ENCODE measurements around the gene SOCS1. TPM values are rescaled to one million over a fixed set of nuclear protein-coding genes. Genes with fewer than 3 reads are reported as not detected.

Gene SOCS1
- total RNA-seq, 4 donors from 2014 or later: 3.8 to 11.1 (median 6.1) TPM

DNA sequence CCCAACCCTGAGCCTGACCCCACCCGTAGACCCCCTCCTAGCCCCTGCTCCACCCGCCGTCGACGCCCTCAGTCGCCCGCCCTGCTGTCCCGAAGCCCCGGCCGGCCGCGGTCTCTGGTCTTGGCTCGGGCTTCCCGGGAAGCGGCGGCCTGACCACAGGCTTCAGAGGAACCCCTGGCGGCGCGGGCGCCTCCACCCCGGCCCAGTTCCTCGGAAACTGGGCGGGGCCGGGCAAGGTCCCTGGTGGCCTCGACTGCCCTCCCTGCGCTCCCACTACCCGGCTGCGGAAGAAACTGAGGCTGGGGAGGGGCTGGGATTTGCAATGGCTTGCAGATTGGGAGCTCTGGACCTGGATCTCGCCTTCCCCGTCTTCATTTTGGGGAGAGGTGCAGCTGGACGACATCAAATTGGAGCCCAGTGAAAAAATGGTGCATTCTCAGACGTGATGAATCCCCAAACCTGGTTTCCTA is 692 bp upstream of the SOCS1 start:
- no peaks in the 10 kb centered on the region for H3K36me3 ChIP-seq
- intact Hi-C loops (cut with DNase I): loop anchor here (1.0 to 10.0 kb wide), 3 partner anchors 91 to 284 kb away; partner anchors contain the start of gene RMI2
- DNase-seq (ENCODE audit: extremely low spot score): no peak
- H3K9me3 ChIP-seq: no peaks in the 10 kb centered on the region
- WGBS: 0% methylated on average over 21 of the region's 32 CpGs
- peak overlapping the region; percentile 92 to 97 (median 94) for H3K27ac ChIP-seq (replicated peaks in 1 of 4)
- peak overlapping the region; percentile 71 to 98 (median 80) for H3K4me3 ChIP-seq
- H3K27me3 ChIP-seq: peaks cover 0 to 4% (median 0%) of the 10 kb centered on the region in 4 donors
- TF ChIP-seq POLR2A (IDR thresholded peaks at IDR 0.05; ENCODE audit: low read depth) (no peak), POLR2AphosphoS5 (IDR thresholded peaks at IDR 0.05) (no peak), EP300 (IDR thresholded peaks at IDR 0.05) (no peak)
- TF ChIP-seq, protein P1, sequence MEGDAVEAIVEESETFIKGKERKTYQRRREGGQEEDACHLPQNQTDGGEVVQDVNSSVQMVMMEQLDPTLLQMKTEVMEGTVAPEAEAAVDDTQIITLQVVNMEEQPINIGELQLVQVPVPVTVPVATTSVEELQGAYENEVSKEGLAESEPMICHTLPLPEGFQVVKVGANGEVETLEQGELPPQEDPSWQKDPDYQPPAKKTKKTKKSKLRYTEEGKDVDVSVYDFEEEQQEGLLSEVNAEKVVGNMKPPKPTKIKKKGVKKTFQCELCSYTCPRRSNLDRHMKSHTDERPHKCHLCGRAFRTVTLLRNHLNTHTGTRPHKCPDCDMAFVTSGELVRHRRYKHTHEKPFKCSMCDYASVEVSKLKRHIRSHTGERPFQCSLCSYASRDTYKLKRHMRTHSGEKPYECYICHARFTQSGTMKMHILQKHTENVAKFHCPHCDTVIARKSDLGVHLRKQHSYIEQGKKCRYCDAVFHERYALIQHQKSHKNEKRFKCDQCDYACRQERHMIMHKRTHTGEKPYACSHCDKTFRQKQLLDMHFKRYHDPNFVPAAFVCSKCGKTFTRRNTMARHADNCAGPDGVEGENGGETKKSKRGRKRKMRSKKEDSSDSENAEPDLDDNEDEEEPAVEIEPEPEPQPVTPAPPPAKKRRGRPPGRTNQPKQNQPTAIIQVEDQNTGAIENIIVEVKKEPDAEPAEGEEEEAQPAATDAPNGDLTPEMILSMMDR (IDR thresholded peaks at IDR 0.05): no peak
- H3K4me1 ChIP-seq: peaks cover 36 to 54% (median 50%) of the 10 kb centered on the region in 4 donors

DNA sequence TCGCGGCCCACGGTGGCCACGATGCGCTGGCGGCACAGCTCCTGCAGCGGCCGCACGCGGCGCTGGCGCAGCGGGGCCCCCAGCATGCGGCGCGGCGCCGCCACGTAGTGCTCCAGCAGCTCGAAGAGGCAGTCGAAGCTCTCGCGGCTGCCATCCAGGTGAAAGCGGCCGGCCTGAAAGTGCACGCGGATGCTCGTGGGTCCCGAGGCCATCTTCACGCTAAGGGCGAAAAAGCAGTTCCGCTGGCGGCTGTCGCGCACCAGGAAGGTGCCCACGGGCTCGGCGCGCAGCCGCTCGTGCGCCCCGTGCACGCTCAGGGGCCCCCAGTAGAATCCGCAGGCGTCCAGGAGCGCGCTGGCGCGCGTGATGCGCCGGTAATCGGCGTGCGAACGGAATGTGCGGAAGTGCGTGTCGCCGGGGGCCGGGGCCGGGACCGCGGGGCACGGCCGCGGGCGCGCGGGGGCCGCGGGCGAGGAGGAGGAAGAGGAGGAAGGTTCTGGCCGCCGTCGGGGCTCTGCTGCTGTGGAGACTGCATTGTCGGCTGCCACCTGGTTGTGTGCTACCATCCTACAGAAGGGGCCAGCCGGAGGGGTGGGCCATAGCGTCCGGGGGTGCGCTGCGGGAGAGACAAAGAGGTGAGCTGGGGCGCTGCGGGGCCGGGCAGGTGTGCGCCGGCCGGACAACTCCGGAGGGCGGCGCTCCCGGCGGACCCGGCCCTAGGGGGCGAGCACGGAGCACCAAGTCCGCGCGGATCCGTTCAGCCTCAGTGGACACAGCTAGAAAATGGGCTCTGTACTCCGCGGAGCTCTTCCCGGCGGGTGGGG is 879 bp downstream of the SOCS1 start:
- DNase-seq (ENCODE audit: extremely low spot score): no peak
- intact Hi-C loops (cut with DNase I): loop anchor here (1.0 to 10.0 kb wide), 3 partner anchors 92 to 282 kb away; partner anchors contain the start of gene RMI2
- WGBS: 0% methylated on average over 36 of the region's 105 CpGs
- peak overlapping the region; percentile 71 to 98 (median 80) for H3K4me3 ChIP-seq
- TF ChIP-seq POLR2A (IDR thresholded peaks at IDR 0.05; ENCODE audit: low read depth): no peak
- TF ChIP-seq, protein P1 (IDR thresholded peaks at IDR 0.05): peak in 2 of 3 experiments; percentile 9 to 31
- H3K36me3 ChIP-seq: no peaks in the 10 kb centered on the region
- H3K4me1 ChIP-seq: peaks cover 36 to 54% (median 50%) of the 10 kb centered on the region in 4 donors
- H3K27ac ChIP-seq (replicated peaks in 1 of 4): peak overlapping the region; percentile 92 to 97 (median 94)
- H3K27me3 ChIP-seq: peaks cover 0 to 4% (median 0%) of the 10 kb centered on the region in 4 donors
- no peaks in the 10 kb centered on the region for H3K9me3 ChIP-seq

DNA sequence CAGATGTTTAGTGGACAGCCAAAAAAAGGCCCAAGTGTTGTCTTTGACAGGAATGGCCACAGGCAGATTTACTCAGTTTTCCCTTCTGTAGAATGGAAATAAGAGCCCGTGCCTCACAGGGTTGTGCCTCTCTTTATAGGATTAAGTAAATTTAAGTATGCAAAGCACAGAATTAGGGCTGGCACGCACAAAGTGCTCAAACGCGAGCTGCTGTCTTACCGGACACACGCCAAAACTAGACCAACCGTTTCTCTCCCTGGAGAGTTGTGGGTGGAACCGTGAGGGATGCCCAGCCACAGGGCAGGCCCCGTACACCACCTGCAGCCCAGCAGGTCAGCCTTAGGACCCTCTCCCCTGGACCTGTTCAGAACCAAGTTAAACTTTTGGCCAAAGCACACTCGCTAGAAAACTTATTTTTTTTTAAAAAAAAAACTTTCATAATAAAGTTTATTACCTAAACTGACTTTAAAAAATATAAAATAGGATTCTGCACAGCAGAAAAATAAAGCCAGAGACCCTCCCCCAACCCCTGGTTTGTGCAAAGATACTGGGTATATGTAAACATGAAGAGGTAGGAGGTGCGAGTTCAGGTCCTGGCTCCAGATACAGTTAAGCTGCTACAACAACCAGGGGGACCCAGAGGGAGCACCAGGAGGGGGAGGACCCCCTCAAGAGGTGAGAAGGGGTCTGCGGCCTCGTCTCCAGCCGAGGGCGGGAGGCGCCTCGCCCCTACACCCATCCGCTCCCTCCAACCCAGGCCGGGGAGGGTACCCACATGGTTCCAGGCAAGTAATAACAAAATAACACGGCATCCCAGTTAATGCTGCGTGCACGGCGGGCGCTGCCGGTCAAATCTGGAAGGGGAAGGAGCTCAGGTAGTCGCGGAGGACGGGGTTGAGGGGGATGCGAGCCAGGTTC is 1.8 kb downstream of the SOCS1 start:
- Histone ChIP-seq H3K9me3 (no peaks in the 10 kb centered on the region), H3K4me1 (peaks cover 34 to 52% (median 47%) of the 10 kb centered on the region in 4 donors), H3K27me3 (peaks cover 0 to 4% (median 0%) of the 10 kb centered on the region in 4 donors), H3K36me3 (no peaks in the 10 kb centered on the region), H3K4me3 (peak overlapping the region; percentile 71 to 98 (median 80)), H3K27ac (replicated peaks in 1 of 4) (peak overlapping the region; percentile 92 to 97 (median 94))
- intact Hi-C loops (cut with DNase I): loop anchor here (1.0 to 10.0 kb wide), 2 partner anchors 179 to 281 kb away; no protein-coding TSS in a partner anchor
- 54% methylated on average over 24 of the region's 29 CpGs for WGBS
- DNase-seq (ENCODE audit: extremely low spot score): no peak
- TF ChIP-seq, protein P1 (IDR thresholded peaks at IDR 0.05): no peak
- TF ChIP-seq POLR2AphosphoS5 (IDR thresholded peaks at IDR 0.05) (no peak), POLR2A (IDR thresholded peaks at IDR 0.05; ENCODE audit: low read depth) (no peak), EP300 (IDR thresholded peaks at IDR 0.05) (no peak)
